ENCODE data around the gene CDX1. TPM values are rescaled to one million over a fixed set of nuclear protein-coding genes. Genes with fewer than 3 reads are reported as not detected.

Gene CDX1
- total and polyA plus RNA-seq, 3 experiments from 2014 or later, result not detected

GRCh38 chr5:150217038-150217437, 50.5 kb downstream of the CDX1 start:
- no peak overlapping the region for H3K27ac ChIP-seq (ENCODE audit: low read depth, low read length)
- Mint-ChIP-seq H3K4me1 (peaks cover 0 to 5% (median 0%) of the 10 kb centered on the region in 3 donors), H3K27ac (no peak overlapping the region), H3K36me3 (no peaks in the 10 kb centered on the region), H3K27me3 (peaks cover 2 to 19% of the 10 kb centered on the region in 2 donors), H3K4me3 (no peak overlapping the region), H3K9me3 (no peaks in the 10 kb centered on the region)
- no peaks in the 10 kb centered on the region for H3K9me3 ChIP-seq (ENCODE audit: low read length)
- no peak overlapping the region for H3K4me3 ChIP-seq (ENCODE audit: low read length)
- no peak for DNase-seq
- ChIA-PET POLR2A (no interaction called here), CTCF (interaction anchor here (1.1 to 2.4 kb wide), 5 partner anchors 8 to 55 kb away, joined by 3 to 13 read pairs (median 10); no protein-coding TSS in a partner anchor)
- H3K27me3 ChIP-seq (ENCODE audit: insufficient read depth, low read length, poor library complexity, severe bottlenecking), result no peaks in the 10 kb centered on the region
- no peaks in the 10 kb centered on the region for H3K4me1 ChIP-seq (ENCODE audit: insufficient read depth, low read length)
- H3K36me3 ChIP-seq (ENCODE audit: insufficient read depth, low read length), result no peaks in the 10 kb centered on the region

GRCh38 chr5:150217873-150218692, 51.5 kb downstream of the CDX1 start:
- Mint-ChIP-seq H3K9me3 (no peaks in the 10 kb centered on the region), H3K27ac (peak overlapping the region in 1 of 8 donors; percentile 36), H3K27me3 (peaks cover 2 to 19% of the 10 kb centered on the region in 2 donors), H3K4me1 (peaks cover 0 to 5% (median 0%) of the 10 kb centered on the region in 3 donors), H3K36me3 (no peaks in the 10 kb centered on the region), H3K4me3 (no peak overlapping the region)
- Histone ChIP-seq H3K36me3 (ENCODE audit: insufficient read depth, low read length) (no peaks in the 10 kb centered on the region), H3K27me3 (ENCODE audit: insufficient read depth, low read length, poor library complexity, severe bottlenecking) (no peaks in the 10 kb centered on the region), H3K4me3 (ENCODE audit: low read length) (no peak overlapping the region), H3K9me3 (ENCODE audit: low read length) (no peaks in the 10 kb centered on the region), H3K4me1 (ENCODE audit: insufficient read depth, low read length) (no peaks in the 10 kb centered on the region), H3K27ac (ENCODE audit: low read depth, low read length) (no peak overlapping the region)
- ChIA-PET CTCF (interaction anchor here (0.6 to 2.4 kb wide), 15 partner anchors 9 to 218 kb away, joined by 3 to 13 read pairs (median 3); no protein-coding TSS in a partner anchor), POLR2A (no interaction called here)
- peak; percentile 69 to 84 (median 73) for DNase-seq

- Mint-ChIP-seq H3K27ac (peak overlapping the region in 1 of 8 donors; percentile 36), H3K9me3 (no peaks in the 10 kb centered on the region), H3K36me3 (no peaks in the 10 kb centered on the region), H3K4me1 (peaks cover 0 to 5% (median 0%) of the 10 kb centered on the region in 3 donors), H3K4me3 (no peak overlapping the region), H3K27me3 (peaks cover 2 to 19% of the 10 kb centered on the region in 2 donors)
- ChIA-PET POLR2A (no interaction called here), CTCF (interaction anchor here (0.6 to 2.4 kb wide), 15 partner anchors 9 to 218 kb away, joined by 3 to 13 read pairs (median 3); no protein-coding TSS in a partner anchor)
- Histone ChIP-seq H3K27ac (ENCODE audit: low read depth, low read length) (no peak overlapping the region), H3K4me1 (ENCODE audit: insufficient read depth, low read length) (no peaks in the 10 kb centered on the region), H3K4me3 (ENCODE audit: low read length) (no peak overlapping the region), H3K9me3 (ENCODE audit: low read length) (no peaks in the 10 kb centered on the region), H3K27me3 (ENCODE audit: insufficient read depth, low read length, poor library complexity, severe bottlenecking) (no peaks in the 10 kb centered on the region), H3K36me3 (ENCODE audit: insufficient read depth, low read length) (no peaks in the 10 kb centered on the region)
- DNase-seq, result no peak
These were observed 52.1 kb downstream of the CDX1 start for GRCh38 chr5:150218693-150219035.

GRCh38 chr5:150219142-150219541, 52.6 kb downstream of the CDX1 start:
- Mint-ChIP-seq H3K27ac (no peak overlapping the region), H3K27me3 (peaks cover 2 to 19% of the 10 kb centered on the region in 2 donors), H3K9me3 (no peaks in the 10 kb centered on the region), H3K4me1 (peaks cover 0 to 5% (median 0%) of the 10 kb centered on the region in 3 donors), H3K4me3 (no peak overlapping the region), H3K36me3 (no peaks in the 10 kb centered on the region)
- CTCF ChIA-PET, result interaction anchor here (0.9 to 2.4 kb wide), 11 partner anchors 8 to 217 kb away, joined by 3 to 13 read pairs (median 3); no protein-coding TSS in a partner anchor
- no peaks in the 10 kb centered on the region for H3K4me1 ChIP-seq (ENCODE audit: insufficient read depth, low read length)
- no peak overlapping the region for H3K27ac ChIP-seq (ENCODE audit: low read depth, low read length)
- DNase-seq, result no peak
- H3K4me3 ChIP-seq (ENCODE audit: low read length), result no peak overlapping the region
- no peaks in the 10 kb centered on the region for H3K9me3 ChIP-seq (ENCODE audit: low read length)
- POLR2A ChIA-PET, result no interaction called here
- no peaks in the 10 kb centered on the region for H3K36me3 ChIP-seq (ENCODE audit: insufficient read depth, low read length)
- no peaks in the 10 kb centered on the region for H3K27me3 ChIP-seq (ENCODE audit: insufficient read depth, low read length, poor library complexity, severe bottlenecking)

GRCh38 chr5:150219861-150220260, 53.3 kb downstream of the CDX1 start:
- no peak overlapping the region for H3K27ac Mint-ChIP-seq
- POLR2A ChIA-PET, result no interaction called here
- H3K4me1 Mint-ChIP-seq, result peaks cover 0 to 5% (median 0%) of the 10 kb centered on the region in 3 donors
- no peak overlapping the region for H3K4me3 ChIP-seq (ENCODE audit: low read length)
- no peak overlapping the region for H3K27ac ChIP-seq (ENCODE audit: low read depth, low read length)
- H3K27me3 Mint-ChIP-seq, result peaks cover 2 to 19% of the 10 kb centered on the region in 2 donors
- no peak for DNase-seq
- H3K36me3 ChIP-seq (ENCODE audit: insufficient read depth, low read length), result no peaks in the 10 kb centered on the region
- H3K4me1 ChIP-seq (ENCODE audit: insufficient read depth, low read length), result no peaks in the 10 kb centered on the region
- no peaks in the 10 kb centered on the region for H3K9me3 Mint-ChIP-seq
- H3K27me3 ChIP-seq (ENCODE audit: insufficient read depth, low read length, poor library complexity, severe bottlenecking), result no peaks in the 10 kb centered on the region
- H3K36me3 Mint-ChIP-seq, result no peaks in the 10 kb centered on the region
- H3K9me3 ChIP-seq (ENCODE audit: low read length), result no peaks in the 10 kb centered on the region
- CTCF ChIA-PET, result interaction anchor here (1.2 to 2.3 kb wide), 3 partner anchors 18 to 216 kb away, joined by 3 to 5 read pairs (median 3); no protein-coding TSS in a partner anchor
- no peak overlapping the region for H3K4me3 Mint-ChIP-seq

- no peak overlapping the region for H3K4me3 Mint-ChIP-seq
- Histone ChIP-seq H3K36me3 (ENCODE audit: insufficient read depth, low read length) (no peaks in the 10 kb centered on the region), H3K4me3 (ENCODE audit: low read length) (no peak overlapping the region), H3K4me1 (ENCODE audit: insufficient read depth, low read length) (no peaks in the 10 kb centered on the region), H3K27me3 (ENCODE audit: insufficient read depth, low read length, poor library complexity, severe bottlenecking) (no peaks in the 10 kb centered on the region), H3K9me3 (ENCODE audit: low read length) (no peaks in the 10 kb centered on the region), H3K27ac (ENCODE audit: low read depth, low read length) (no peak overlapping the region)
- no peak for DNase-seq
- ChIA-PET CTCF (no interaction called here), POLR2A (no interaction called here)
- H3K4me1 Mint-ChIP-seq, result peaks cover 0 to 5% (median 0%) of the 10 kb centered on the region in 3 donors
- H3K27me3 Mint-ChIP-seq, result peaks cover 2 to 19% of the 10 kb centered on the region in 2 donors
- no peaks in the 10 kb centered on the region for H3K36me3 Mint-ChIP-seq
- peak overlapping the region in 1 of 8 donors; percentile 50 for H3K27ac Mint-ChIP-seq
- no peaks in the 10 kb centered on the region for H3K9me3 Mint-ChIP-seq
These were observed 54.9 kb downstream of the CDX1 start for GRCh38 chr5:150221471-150221870.

GRCh38 chr5:150222906-150223305, 56.3 kb downstream of the CDX1 start:
- no peaks in the 10 kb centered on the region for H3K36me3 ChIP-seq (ENCODE audit: insufficient read depth, low read length)
- no peaks in the 10 kb centered on the region for H3K36me3 Mint-ChIP-seq
- no peaks in the 10 kb centered on the region for H3K4me1 ChIP-seq (ENCODE audit: insufficient read depth, low read length)
- no peak overlapping the region for H3K27ac ChIP-seq (ENCODE audit: low read depth, low read length)
- H3K27me3 ChIP-seq (ENCODE audit: insufficient read depth, low read length, poor library complexity, severe bottlenecking), result no peaks in the 10 kb centered on the region
- H3K4me3 ChIP-seq (ENCODE audit: low read length), result no peak overlapping the region
- CTCF ChIA-PET, result no interaction called here
- H3K9me3 ChIP-seq (ENCODE audit: low read length), result no peaks in the 10 kb centered on the region
- no peak for DNase-seq
- no peak overlapping the region for H3K4me3 Mint-ChIP-seq
- no peaks in the 10 kb centered on the region for H3K9me3 Mint-ChIP-seq
- POLR2A ChIA-PET, result no interaction called here
- peaks cover 0 to 2% (median 0%) of the 10 kb centered on the region in 3 donors for H3K4me1 Mint-ChIP-seq
- H3K27ac Mint-ChIP-seq, result no peak overlapping the region
- H3K27me3 Mint-ChIP-seq, result peaks cover 3 to 10% of the 10 kb centered on the region in 2 donors

GRCh38 chr5:150223474-150223873, 56.9 kb downstream of the CDX1 start:
- Mint-ChIP-seq H3K36me3 (no peaks in the 10 kb centered on the region), H3K4me1 (no peaks in the 10 kb centered on the region), H3K4me3 (no peak overlapping the region), H3K27me3 (peaks cover 3 to 4% of the 10 kb centered on the region in 2 donors), H3K9me3 (no peaks in the 10 kb centered on the region), H3K27ac (no peak overlapping the region)
- no peaks in the 10 kb centered on the region for H3K9me3 ChIP-seq (ENCODE audit: low read length)
- ChIA-PET CTCF (no interaction called here), POLR2A (no interaction called here)
- no peak overlapping the region for H3K4me3 ChIP-seq (ENCODE audit: low read length)
- H3K36me3 ChIP-seq (ENCODE audit: insufficient read depth, low read length), result no peaks in the 10 kb centered on the region
- H3K27me3 ChIP-seq (ENCODE audit: insufficient read depth, low read length, poor library complexity, severe bottlenecking), result no peaks in the 10 kb centered on the region
- H3K4me1 ChIP-seq (ENCODE audit: insufficient read depth, low read length), result no peaks in the 10 kb centered on the region
- no peak overlapping the region for H3K27ac ChIP-seq (ENCODE audit: low read depth, low read length)
- no peak for DNase-seq

Measured in CD8-positive, alpha-beta memory T cell (primary cell).